GM18508 (cell line): ENCODE data around the gene UBE2N.

Experiments used
- ATAC-seq: cut with Tn5 transposase; IDR thresholded peaks from one replicate; pipeline ENCODE4 v1.9.1; 2021; ENCODE audit warnings: moderate number of reproducible peaks; ENCODE audit not compliant: insufficient read depth, unreplicated experiment

The UBE2N gene

DNA sequence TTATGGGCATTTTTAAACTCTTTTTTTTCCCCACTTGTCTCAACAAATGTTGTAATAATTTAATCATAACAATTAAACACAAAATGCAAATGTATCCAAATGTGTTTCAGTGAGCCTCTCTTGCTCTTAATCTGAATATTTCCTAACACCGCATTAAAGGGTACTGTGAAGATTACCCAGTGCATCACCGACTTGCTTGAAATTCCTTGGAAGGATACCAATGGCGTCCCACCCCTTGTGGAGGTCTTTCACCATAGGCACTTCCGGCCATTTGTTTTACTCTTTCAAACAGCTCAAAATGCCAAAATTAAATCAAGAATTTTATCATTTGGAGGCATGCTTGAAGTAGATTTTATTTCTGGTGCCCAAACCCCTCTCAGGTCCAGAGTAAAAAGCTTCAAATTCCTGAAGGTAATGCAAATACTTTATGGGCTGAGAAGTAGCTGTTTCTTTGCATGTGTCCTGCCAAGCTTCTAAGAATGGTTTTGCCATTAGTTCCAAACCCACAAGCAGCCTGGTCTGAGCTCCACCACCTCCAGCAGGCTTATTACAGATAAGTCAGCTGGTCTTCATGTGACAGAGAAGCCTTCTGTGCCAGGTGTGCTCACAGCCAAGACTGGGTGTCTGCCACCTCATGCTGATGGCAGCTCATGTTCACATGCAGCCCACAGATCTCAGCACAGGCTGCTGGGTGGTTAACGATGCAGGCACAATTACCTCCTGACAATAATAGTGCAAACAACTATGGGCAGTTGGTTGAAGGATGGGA, 80.4 kb downstream of the UBE2N start:
- ATAC-seq, result no peak

DNA sequence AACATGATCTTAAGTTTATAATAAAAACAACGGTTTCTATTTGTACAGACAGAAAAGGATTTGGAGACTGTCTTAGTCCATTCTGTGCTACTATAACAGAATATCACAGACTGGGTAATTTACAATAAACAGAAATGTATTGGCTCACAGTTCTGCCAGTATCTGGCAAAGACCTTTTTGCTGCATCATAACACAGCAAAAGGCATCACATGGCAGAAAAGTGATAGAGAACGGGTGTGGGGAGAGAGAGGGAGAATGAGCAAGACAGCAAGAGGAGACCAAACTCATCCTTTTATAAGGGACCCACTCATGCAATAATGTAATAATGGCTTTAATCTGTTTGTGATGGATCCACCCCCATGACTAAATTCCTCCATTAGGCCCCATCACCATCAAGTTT, 81.1 kb downstream of the UBE2N start:
- no peak for ATAC-seq

DNA sequence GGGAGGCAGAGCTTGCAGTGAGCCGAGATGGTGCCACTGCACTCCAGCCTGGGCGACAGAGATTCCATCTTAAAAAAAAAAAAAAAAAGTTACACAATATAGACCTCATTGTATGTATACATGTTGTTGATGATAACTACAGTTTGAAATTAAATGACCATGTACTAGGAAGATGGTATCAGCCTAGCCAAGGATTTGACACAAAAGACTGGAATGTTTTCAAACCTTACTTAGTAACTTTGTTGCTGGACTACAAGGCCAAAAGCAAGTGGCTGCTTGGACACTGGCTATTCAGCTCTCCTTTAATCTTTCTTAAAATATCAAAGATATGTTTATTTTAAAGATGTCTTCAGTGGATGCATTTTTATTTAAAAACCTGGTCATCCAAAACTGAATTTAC, 82.9 kb downstream of the UBE2N start:
- ATAC-seq, result no peak

DNA sequence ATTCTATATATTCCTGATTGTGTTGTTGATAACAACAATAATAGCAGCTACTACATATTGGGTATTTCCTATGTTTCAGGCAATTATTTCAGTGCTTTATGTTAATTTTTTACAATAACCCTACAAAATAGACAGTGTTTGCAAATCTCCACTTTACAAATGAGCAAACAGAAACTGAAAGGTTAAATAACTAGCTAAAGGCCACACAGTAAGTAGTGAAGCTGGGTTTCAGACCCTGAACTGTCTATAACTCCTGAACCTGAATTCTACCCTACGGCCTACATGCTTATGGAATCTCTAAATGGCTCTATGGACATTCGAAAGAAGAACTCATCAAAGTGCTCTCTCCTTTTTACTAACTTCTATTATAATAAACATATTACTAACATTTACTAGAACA, 83.7 kb downstream of the UBE2N start:
- peak; percentile 75 for ATAC-seq

DNA sequence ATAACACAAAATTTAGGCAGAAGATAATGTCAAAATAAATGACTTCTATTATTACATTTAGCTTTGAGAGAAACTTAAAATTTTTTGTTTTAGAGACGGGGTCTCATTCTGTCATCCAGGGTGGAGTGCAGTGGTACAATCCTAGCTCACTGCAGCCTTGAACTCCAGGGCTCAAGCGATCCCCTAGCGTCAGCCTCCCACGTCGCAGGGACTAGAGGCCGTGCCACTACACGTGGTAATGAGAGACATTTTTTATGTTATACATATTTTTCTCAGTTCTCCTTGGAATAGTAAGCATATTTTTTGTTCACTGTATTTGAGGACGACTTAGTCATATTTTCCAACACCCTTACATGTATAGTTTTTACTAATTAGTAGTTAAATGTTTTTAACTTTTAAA, 85.5 kb downstream of the UBE2N start:
- no peak for ATAC-seq
